Thoracic aorta (tissue), 2 donors: ENCODE measurements around the gene TGFBR1. TPM values are rescaled to one million over a fixed set of nuclear protein-coding genes. Genes with fewer than 3 reads are reported as not detected.

Experiments
- ATAC-seq: fragments of 150-250 bp; one replicate; pipeline ENCODE4 v1.8.0; 2017; ENCODE audit warnings: low read depth; ENCODE audit not compliant: insufficient number of reproducible peaks, low FRiP score
- DNase-seq: peaks from one replicate; pipeline ENCODE4 v3.0.0-alpha.2; 2020; ENCODE audit warnings: low spot score
- H3K27ac ChIP-seq, 2 donors: fragments of 200-600 bp; sonication (generic); 1 replicate in 1 of 2; 2 replicates in 1 of 2; pipeline ENCODE4 v1.5.1; 2016; ENCODE audit warnings: mild to moderate bottlenecking in 2 of 2, moderate library complexity in 2 of 2
- H3K27me3 ChIP-seq: fragments of 200-600 bp; sonication (generic); replicated peaks from 2 replicates; pipeline ENCODE4 v1.6.0; 2016; ENCODE audit warnings: mild to moderate bottlenecking; ENCODE audit not compliant: insufficient read depth
- H3K36me3 ChIP-seq: fragments of 200-600 bp; sonication (generic); one replicate; pipeline ENCODE4 v1.5.1; 2016
- H3K4me1 ChIP-seq, 2 donors: fragments of 200-600 bp; sonication (generic); 1 replicate in 1 of 2; 2 replicates in 1 of 2; pipeline versions ENCODE4 v1.5.1 to v1.6.0; 2016; ENCODE audit warnings: low read depth in 2 of 2, mild to moderate bottlenecking in 1 of 2; ENCODE audit not compliant: control insufficient read depth in 1 of 2
- H3K4me3 ChIP-seq: fragments of 200-600 bp; sonication (generic); 2 replicates; pipeline ENCODE4 v1.5.1; 2016; ENCODE audit warnings: mild to moderate bottlenecking
- H3K9me3 ChIP-seq: fragments of 200-600 bp; sonication (generic); 2 replicates; pipeline ENCODE4 v1.5.1; 2016
- CTCF ChIP-seq: fragments of 200-600 bp; sonication (generic); IDR thresholded peaks from one replicate; pipeline ENCODE4 v1.5.1; 2019; ENCODE audit warnings: antibody characterized with exemption
- total RNA-seq, 2 donors: library from RNA; depleted of rRNA; stranded (reverse); fragments of >200 nt; gene quantifications; one replicate each; pipeline versions ENCODE4 v1.1.0 to v1.2.3, GENCODE V29; 2016

Gene TGFBR1
- total RNA-seq, 2 donors from 2014 or later: 76.8 to 87.2 TPM

GRCh38 chr9:99173570-99174504 is 68.9 kb downstream of the TGFBR1 start:
- no peak for TF ChIP-seq CTCF
- H3K27ac ChIP-seq: no peak overlapping the region
- no peak for ATAC-seq
- no peaks in the 10 kb centered on the region for H3K4me1 ChIP-seq
- H3K9me3 ChIP-seq: no peaks in the 10 kb centered on the region
- no peak for DNase-seq
- H3K36me3 ChIP-seq: no peaks in the 10 kb centered on the region
- H3K4me3 ChIP-seq: no peak overlapping the region
- no peaks in the 10 kb centered on the region for H3K27me3 ChIP-seq

DNA sequence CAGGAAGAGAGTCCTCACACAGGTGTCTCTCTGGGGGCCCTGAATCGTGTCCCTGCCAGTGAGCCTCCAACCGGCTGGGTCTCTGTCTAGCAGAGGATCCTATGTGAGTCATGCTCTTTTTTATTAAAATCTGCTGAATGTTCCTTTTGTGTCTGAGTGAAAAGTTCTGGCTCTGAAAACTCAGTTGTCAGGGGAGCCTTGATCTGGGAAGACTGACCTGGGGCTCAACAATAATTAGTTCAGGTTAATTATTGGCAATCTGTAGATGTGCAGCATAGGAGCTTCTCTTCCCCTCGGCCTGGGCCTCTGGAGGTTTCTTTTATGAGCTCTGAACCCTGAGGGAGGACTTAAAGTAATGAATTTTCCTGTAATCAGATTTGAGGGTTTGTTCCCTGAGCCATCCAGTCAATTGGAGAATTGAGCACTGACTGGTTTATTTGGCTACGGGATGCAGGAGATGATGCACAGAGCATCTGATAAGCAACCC is 71.7 kb downstream of the TGFBR1 start:
- no peaks in the 10 kb centered on the region for H3K36me3 ChIP-seq
- H3K27me3 ChIP-seq: no peaks in the 10 kb centered on the region
- no peak overlapping the region for H3K27ac ChIP-seq
- H3K4me3 ChIP-seq: no peak overlapping the region
- DNase-seq: no peak
- TF ChIP-seq CTCF: no peak
- H3K4me1 ChIP-seq: no peaks in the 10 kb centered on the region
- no peaks in the 10 kb centered on the region for H3K9me3 ChIP-seq
- ATAC-seq: no peak

DNA sequence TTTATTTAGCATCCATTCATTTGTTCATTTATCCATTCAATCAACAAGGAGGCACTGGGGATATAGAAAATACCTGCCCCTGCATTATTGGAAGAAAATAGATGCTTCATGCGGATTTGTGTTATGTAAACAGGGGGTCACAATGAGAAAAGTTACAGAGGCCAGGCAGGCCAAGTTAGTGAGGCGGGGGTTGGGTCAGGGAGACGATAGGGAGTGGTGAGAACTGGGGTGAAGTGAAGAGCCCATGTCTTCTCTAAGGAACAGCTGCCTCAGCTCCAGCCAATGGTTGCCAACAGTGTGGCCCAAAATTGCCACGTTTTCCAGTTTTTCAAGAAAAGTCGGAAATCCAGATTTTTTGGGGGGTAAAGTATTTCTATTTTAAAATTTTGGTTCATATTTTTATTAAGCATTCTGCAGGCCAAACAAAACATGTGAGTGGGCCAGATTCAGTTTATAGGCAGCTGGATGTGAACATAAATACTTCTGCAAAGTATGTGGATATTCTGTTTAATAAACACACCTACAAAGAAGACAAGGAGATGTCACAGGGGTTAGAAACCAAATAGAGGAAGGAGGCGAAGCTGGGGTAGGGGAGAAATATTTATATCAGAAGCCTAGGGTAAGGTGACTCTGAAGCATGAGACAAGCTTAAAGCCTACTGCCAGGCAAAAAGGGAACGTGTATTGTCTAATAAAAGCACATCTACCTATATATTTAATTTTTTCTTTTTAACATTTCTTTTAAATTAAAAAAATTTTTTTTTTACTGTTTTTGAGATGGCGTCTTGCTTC is 72.9 kb downstream of the TGFBR1 start:
- H3K27ac ChIP-seq: no peak overlapping the region
- DNase-seq (no peak), ATAC-seq (no peak)
- no peaks in the 10 kb centered on the region for H3K9me3 ChIP-seq
- no peaks in the 10 kb centered on the region for H3K36me3 ChIP-seq
- no peaks in the 10 kb centered on the region for H3K4me1 ChIP-seq
- H3K4me3 ChIP-seq: no peak overlapping the region
- TF ChIP-seq CTCF: no peak
- no peaks in the 10 kb centered on the region for H3K27me3 ChIP-seq

DNA sequence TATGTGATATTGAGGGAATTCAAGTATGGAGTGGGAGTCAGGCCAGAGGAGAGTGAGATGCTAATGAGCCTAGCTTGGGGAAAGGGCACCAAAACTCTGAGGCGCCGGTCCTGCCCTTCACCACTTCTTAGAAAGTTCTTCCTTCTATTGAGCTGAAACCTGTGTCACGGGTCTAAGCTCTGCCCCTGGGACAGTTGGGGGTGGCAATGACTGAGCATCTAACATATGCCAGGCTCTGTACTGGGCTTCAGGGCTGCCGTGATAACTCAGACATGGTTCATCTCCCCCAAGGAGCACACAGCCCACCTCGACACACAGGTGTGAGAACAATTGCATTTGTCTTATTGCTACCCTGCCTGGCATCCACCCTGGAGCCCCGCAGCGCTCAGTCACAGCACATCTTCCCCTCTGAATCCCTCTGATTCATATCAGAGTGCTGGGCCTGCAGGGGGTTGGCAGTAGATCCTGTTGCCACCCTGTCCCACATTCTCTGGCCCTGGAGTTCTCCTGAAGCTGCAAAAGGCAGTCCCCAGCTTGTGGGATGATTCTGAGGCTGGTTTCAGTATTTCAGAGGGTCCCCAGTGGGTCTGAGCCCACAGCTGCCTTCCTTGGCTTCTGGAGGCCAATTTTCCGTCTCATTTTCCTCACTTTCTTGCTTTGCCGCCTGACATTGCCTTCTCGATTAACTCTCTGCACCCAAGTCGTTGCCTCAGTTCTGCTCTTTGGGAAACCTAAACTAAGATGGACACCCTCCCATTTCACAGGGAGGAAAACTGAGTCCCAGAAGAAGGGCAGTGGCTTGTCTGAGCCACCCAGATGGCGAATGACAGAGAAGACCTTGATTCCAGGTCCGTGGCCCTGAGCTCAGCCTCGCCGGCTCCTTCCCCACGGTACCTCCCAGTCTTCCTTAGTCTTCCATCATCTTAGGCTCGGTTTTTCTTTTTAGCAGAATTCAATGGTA is 74.3 kb downstream of the TGFBR1 start:
- DNase-seq (no peak), ATAC-seq (no peak)
- Histone ChIP-seq H3K27me3 (no peaks in the 10 kb centered on the region), H3K4me3 (no peak overlapping the region), H3K27ac (no peak overlapping the region), H3K36me3 (no peaks in the 10 kb centered on the region), H3K4me1 (no peaks in the 10 kb centered on the region), H3K9me3 (no peaks in the 10 kb centered on the region)
- TF ChIP-seq CTCF: no peak
